Liver (tissue), 3 donors: ENCODE data around the gene EML3.

ENCODE experiments used
- EGR1 ChIP-seq, 2 donors: IDR thresholded peaks; 2 replicates each; pipeline ENCODE4 v1.6.1; 2016 to 2018; ENCODE audit warnings: antibody characterized with exemption in 2 of 2, low read depth in 2 of 2
- FOXA1 ChIP-seq: IDR thresholded peaks from 2 replicates; pipeline ENCODE4 v1.6.1; 2016; ENCODE audit warnings: antibody characterized with exemption
- GABPA ChIP-seq, 2 donors: IDR thresholded peaks in 1 of 2; conservative IDR thresholded peaks in 1 of 2; 2 replicates each; pipeline ENCODE4 v1.6.1; 2016; ENCODE audit warnings: antibody characterized with exemption in 2 of 2, mild to moderate bottlenecking in 1 of 2, moderate library complexity in 1 of 2
- NR2F2 ChIP-seq: IDR thresholded peaks from 2 replicates; pipeline ENCODE4 v1.6.1; 2016; ENCODE audit warnings: antibody characterized with exemption
- YY1 ChIP-seq: IDR thresholded peaks from 2 replicates; pipeline ENCODE4 v1.6.1; 2016; ENCODE audit warnings: antibody characterized with exemption, mild to moderate bottlenecking
- TF ChIP-seq, protein P1 (sequence below): fragments of 150-350 bp; IDR thresholded peaks from 2 replicates; pipeline ENCODE4 v1.5.1; 2017; ENCODE audit warnings: improper control_type of control experiment, low read depth, low read length; ENCODE audit not compliant: missing input control
- TF ChIP-seq, protein P2 (sequence below): IDR thresholded peaks from 2 replicates; pipeline ENCODE4 v1.6.1; 2016; ENCODE audit warnings: antibody characterized with exemption
- TF ChIP-seq, protein P3 (sequence below): IDR thresholded peaks from 2 replicates; pipeline ENCODE4 v1.6.1; 2016; ENCODE audit warnings: antibody characterized with exemption, mild to moderate bottlenecking
- donor health status: healthy.
- donor health status: healthy.

DNA sequence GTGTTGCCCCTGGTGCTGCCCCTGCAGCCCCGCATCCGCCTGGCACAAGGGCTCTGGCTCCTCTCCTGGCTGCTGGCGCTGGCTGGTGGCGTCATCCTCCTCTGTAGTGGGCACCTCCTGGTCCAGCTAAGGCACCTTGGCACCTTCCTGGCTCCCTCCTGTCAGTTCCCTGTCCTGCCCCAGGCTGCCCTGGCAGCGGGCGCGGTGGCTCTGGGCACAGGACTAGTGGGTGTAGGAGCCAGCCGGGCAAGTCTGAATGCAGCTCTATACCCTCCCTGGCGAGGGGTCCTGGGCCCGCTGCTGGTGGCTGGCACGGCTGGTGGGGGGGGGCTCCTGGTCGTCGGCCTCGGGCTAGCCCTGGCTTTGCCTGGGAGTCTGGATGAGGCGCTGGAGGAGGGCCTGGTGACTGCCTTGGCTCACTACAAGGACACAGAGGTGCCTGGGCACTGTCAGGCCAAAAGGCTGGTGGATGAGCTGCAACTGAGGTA lies 760 bp upstream of the EML3 start:
- TF ChIP-seq, protein P1, sequence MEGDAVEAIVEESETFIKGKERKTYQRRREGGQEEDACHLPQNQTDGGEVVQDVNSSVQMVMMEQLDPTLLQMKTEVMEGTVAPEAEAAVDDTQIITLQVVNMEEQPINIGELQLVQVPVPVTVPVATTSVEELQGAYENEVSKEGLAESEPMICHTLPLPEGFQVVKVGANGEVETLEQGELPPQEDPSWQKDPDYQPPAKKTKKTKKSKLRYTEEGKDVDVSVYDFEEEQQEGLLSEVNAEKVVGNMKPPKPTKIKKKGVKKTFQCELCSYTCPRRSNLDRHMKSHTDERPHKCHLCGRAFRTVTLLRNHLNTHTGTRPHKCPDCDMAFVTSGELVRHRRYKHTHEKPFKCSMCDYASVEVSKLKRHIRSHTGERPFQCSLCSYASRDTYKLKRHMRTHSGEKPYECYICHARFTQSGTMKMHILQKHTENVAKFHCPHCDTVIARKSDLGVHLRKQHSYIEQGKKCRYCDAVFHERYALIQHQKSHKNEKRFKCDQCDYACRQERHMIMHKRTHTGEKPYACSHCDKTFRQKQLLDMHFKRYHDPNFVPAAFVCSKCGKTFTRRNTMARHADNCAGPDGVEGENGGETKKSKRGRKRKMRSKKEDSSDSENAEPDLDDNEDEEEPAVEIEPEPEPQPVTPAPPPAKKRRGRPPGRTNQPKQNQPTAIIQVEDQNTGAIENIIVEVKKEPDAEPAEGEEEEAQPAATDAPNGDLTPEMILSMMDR = no peak
- TF ChIP-seq, protein P2, sequence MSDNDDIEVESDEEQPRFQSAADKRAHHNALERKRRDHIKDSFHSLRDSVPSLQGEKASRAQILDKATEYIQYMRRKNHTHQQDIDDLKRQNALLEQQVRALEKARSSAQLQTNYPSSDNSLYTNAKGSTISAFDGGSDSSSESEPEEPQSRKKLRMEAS = no peak
- TF ChIP-seq, protein P3, sequence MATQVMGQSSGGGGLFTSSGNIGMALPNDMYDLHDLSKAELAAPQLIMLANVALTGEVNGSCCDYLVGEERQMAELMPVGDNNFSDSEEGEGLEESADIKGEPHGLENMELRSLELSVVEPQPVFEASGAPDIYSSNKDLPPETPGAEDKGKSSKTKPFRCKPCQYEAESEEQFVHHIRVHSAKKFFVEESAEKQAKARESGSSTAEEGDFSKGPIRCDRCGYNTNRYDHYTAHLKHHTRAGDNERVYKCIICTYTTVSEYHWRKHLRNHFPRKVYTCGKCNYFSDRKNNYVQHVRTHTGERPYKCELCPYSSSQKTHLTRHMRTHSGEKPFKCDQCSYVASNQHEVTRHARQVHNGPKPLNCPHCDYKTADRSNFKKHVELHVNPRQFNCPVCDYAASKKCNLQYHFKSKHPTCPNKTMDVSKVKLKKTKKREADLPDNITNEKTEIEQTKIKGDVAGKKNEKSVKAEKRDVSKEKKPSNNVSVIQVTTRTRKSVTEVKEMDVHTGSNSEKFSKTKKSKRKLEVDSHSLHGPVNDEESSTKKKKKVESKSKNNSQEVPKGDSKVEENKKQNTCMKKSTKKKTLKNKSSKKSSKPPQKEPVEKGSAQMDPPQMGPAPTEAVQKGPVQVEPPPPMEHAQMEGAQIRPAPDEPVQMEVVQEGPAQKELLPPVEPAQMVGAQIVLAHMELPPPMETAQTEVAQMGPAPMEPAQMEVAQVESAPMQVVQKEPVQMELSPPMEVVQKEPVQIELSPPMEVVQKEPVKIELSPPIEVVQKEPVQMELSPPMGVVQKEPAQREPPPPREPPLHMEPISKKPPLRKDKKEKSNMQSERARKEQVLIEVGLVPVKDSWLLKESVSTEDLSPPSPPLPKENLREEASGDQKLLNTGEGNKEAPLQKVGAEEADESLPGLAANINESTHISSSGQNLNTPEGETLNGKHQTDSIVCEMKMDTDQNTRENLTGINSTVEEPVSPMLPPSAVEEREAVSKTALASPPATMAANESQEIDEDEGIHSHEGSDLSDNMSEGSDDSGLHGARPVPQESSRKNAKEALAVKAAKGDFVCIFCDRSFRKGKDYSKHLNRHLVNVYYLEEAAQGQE = no peak
- TF ChIP-seq NR2F2 (no peak), GABPA (IDR thresholded peaks at IDR 0.05 in 1 of 2, conservative IDR thresholded peaks at IDR 0.05 in 1 of 2) (no peak), FOXA1 (no peak), EGR1 (IDR thresholded peaks at IDR 0.05; ENCODE audit: low read depth in 2 of 2) (no peak), YY1 (no peak)
